Heart left ventricle (tissue), 13 donors: ENCODE measurements around the gene CEBPZOS.

ENCODE experiments used
- POLR2A ChIP-seq, 2 donors: fragments of 450-650 bp; IDR thresholded peaks; one replicate each; pipeline ENCODE4 v1.6.1; 2017; ENCODE audit warnings: antibody characterized with exemption in 2 of 2, mild to moderate bottlenecking in 2 of 2, moderate library complexity in 2 of 2
- TF ChIP-seq, protein P1 (sequence below), 12 donors: fragments of 200-600 bp; sonication (generic) in 4 of 12; IDR thresholded peaks; one replicate each; pipeline versions ENCODE4 v1.5.0 to v1.8.0; 2018 to 2022; ENCODE audit warnings: antibody characterized with exemption in 12 of 12, mild to moderate bottlenecking in 5 of 12
- donor health status: ischemic (EF 13 %, LVEDD 7.1; RV severe dilation, severe dysfunction).
- donor health status: DM: no; HTN: yes; CAD: no.
- donor health status: DM: no; HTN: no; CAD: no.
- donor health status: ischemic (EF 25% LVEDD 6.9; RV normal size, moderate dysfunction).
- donor health status: ischemic (EF 25% LVEDD 5.7; RV mildly dilated, moderate dysfunction).
- donor health status: ischemic (EF 35%, LVEDD 5.7; RV mildly dilated, moderate dysfunction).
- donor health status: nonischemic (EF 11% LVEDD 7.7; RV severe dilation, severe dysfunction).
- donor health status: DM: yes; HTN: yes; CAD: no.
- donor health status: PGD.
- donor health status: ischemic (EF 29% LVEDD 5.4; RV normal size, mild dysfunction).
- donor health status: nonischemic (EF 23%, LVEDD 6.1; RV moderate dilation, normal function).

DNA sequence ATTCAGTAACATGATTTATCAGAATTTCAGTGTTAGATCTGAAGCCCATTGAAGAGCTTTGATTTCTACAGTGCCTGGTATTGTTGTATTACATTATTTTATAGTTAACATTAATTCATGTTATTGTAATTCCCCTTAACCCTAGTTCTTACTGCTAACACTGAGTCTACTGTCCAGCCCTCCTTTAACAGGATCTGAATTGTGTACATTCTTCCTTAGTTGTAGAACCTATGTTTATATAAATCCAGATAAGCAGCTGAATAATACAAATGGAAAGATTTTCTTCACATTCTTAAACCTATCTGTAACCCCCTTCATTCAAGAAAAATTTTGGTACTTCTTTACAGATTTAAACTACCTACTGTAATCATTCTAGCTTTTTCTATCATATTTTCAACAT, 49.9 kb downstream of the CEBPZOS start:
- TF ChIP-seq, protein P1, sequence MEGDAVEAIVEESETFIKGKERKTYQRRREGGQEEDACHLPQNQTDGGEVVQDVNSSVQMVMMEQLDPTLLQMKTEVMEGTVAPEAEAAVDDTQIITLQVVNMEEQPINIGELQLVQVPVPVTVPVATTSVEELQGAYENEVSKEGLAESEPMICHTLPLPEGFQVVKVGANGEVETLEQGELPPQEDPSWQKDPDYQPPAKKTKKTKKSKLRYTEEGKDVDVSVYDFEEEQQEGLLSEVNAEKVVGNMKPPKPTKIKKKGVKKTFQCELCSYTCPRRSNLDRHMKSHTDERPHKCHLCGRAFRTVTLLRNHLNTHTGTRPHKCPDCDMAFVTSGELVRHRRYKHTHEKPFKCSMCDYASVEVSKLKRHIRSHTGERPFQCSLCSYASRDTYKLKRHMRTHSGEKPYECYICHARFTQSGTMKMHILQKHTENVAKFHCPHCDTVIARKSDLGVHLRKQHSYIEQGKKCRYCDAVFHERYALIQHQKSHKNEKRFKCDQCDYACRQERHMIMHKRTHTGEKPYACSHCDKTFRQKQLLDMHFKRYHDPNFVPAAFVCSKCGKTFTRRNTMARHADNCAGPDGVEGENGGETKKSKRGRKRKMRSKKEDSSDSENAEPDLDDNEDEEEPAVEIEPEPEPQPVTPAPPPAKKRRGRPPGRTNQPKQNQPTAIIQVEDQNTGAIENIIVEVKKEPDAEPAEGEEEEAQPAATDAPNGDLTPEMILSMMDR (IDR thresholded peaks at IDR 0.05), result no peak
- no peak for TF ChIP-seq POLR2A (IDR thresholded peaks at IDR 0.05)
